Hindlimb muscle (tissue), 1 donor: ENCODE measurements around the gene GANC. TPM values are rescaled to one million over a fixed set of nuclear protein-coding genes. Genes with fewer than 3 reads are reported as not detected.
"Not testable (repeated sequence)": the region's sequence is repeated elsewhere in the genome, so short reads cannot be mapped to it uniquely, and the experiment has no call there.

ENCODE experiments used
- DNase-seq: peaks from one replicate; pipeline ENCODE4 v3.0.0-alpha.2; 2013
- polyA plus RNA-seq: library from polyadenylated mRNA; unstranded; fragments of 120-200 nt; gene quantifications from one replicate; pipeline ENCODE4 v1.2.1, GENCODE V29; 2013; ENCODE audit not compliant: insufficient read length

Gene GANC, protein sequence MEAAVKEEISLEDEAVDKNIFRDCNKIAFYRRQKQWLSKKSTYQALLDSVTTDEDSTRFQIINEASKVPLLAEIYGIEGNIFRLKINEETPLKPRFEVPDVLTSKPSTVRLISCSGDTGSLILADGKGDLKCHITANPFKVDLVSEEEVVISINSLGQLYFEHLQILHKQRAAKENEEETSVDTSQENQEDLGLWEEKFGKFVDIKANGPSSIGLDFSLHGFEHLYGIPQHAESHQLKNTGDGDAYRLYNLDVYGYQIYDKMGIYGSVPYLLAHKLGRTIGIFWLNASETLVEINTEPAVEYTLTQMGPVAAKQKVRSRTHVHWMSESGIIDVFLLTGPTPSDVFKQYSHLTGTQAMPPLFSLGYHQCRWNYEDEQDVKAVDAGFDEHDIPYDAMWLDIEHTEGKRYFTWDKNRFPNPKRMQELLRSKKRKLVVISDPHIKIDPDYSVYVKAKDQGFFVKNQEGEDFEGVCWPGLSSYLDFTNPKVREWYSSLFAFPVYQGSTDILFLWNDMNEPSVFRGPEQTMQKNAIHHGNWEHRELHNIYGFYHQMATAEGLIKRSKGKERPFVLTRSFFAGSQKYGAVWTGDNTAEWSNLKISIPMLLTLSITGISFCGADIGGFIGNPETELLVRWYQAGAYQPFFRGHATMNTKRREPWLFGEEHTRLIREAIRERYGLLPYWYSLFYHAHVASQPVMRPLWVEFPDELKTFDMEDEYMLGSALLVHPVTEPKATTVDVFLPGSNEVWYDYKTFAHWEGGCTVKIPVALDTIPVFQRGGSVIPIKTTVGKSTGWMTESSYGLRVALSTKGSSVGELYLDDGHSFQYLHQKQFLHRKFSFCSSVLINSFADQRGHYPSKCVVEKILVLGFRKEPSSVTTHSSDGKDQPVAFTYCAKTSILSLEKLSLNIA (N-terminal part only)
- 17.0 TPM for polyA plus RNA-seq

DNA sequence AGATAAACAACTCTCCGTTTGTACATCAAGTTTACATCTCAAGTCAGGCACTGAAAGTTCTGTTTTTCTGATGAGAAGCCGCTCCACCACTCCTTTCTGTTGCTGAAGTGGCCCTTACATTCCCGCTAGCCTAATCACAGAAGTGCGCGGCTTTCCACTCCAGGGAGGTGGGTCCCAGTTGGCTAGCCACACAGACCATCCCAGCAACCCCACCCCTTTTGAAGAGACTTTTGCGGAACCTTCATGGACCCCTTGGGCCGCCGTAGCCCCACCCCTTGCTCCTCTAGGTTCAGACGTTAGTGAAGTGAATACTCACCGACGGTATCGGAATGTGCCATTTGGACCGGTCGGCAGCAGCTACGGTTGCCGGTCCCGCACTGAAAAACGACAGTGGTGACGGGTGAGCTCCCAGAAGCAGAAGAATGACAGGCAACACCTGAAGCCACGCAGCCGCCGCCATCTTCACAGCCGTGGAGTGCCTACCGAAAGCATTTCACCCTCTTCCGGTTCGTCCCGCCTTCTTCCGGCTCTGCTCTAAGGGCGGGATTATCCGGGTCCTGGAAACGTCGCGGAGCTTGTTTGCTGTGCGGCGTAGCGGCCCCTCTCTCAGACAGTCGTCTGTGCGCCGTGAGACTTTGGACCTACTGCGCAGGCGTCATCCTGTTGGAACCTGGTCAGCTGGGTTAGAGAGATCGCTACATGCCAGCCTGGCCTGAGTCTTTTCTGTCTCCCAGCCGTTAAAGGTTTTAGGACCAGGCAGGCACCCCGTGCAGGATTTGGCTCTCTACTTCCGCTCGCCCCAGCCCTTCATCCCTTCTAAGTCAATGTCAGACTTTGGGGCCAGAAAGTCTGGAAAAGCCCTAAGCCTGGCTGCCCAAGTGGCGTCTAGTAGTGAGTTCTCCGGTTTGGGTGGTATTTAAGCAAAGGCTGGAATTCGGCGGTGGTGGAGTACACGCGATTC lies at the start of gene GANC, which contains the start of gene TMEM87A:
Gene GANC (plus strand): TSS at position 263 of the 961 bp plus-strand sequence. CDS start 1,281 bp downstream, outside the sequence.
Gene TMEM87A (minus strand): TSS at position 495 of the 961 bp plus-strand sequence. CDS start 35 bp downstream, at position 460.
- peak; percentile 99 for DNase-seq

DNA sequence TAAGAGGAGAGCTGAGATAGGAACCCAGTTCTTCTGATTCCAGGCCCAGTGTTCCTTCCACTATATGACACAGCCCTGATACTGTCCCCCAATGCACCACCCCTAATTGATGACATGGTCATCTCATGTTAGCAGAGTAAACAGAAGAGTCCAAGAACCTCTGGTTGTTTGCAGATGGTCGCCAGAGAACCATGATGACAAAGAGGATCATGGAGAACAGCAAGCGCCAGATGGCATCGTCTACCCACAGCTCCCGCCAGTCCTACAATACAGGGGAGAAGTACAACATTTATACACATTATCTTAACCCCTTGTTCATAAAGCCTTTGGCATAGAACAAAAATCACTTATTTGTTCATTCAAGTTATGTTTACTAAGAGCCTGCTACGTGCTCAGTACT lies 46.4 kb upstream of the GANC start:
- DNase-seq, result no peak

DNA sequence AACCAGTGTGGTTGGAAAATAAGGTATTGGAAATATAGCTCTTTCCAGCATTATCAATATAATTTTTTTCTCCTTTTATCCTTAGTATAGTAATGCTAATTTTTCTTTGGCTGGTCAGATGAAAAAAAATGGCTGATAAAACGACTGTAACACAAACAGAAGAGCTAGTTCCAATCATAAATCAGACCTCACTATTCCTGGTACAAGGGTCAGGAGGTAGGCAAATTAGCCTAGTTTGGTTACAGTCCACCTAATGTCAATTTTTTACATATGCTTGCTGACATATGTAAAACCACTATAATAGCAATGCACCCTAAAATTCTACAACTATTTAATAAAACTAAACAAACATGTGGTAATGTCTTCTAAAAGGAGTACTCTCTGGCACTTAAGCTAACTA lies 45.0 kb upstream of the GANC start:
- DNase-seq, result no peak

DNA sequence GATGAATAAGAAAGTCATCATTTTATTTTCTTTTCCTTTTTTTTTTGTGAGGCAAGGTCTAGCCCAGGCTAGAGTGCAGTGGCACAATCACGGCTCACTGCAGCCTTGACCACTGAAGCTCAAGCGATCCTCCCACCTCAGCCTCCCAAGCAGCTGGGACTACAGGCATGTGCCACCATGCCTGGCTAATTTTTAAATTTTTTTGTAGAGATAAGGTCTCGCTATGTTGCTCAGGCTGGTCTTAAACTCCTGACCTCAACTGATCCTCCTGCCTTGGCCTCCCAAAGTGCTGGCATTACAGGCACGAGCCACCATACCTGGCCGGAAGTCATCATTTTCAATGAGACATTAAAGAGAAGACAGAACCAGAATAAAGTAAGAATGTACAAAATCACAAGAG lies 44.0 kb upstream of the GANC start:
- DNase-seq, result not testable (repeated sequence)

DNA sequence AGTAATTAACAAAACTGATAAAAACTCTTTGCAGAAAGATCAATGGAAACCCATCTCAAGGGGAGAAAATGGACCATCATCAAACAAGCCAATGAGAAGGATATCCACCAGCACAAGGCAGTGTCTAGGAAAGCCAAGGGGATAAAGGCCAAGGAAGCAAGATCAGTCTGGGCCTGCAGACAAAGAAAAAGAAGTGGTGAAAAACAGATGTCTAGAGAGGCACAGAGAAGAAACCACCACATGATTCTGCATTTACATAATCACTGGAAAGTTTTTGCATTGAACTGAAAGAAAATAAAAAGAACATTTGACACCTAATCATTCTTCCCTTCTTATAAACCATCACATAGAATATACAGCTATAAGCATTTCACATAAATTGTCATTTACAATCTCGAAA lies 41.9 kb upstream of the GANC start:
- no peak for DNase-seq

DNA sequence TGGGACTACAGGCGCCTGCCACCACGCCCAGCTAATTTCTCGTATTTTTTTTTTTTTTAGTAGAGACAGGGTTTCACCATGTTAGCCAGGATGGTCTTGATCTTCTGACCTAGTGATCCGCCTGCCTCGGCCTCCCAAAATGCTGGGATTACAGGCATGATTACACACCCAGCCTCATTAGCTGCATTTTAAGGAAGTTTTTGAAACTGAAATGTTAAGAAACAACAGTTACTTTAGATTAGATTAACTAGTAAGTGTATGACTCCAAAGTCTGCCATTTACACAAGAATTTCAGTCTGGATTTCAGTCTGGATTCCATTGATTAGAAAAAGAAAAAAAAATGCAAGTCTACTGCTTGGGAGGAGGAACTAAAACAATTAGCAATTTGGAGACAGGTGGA lies 40.4 kb upstream of the GANC start:
- DNase-seq, result no peak

DNA sequence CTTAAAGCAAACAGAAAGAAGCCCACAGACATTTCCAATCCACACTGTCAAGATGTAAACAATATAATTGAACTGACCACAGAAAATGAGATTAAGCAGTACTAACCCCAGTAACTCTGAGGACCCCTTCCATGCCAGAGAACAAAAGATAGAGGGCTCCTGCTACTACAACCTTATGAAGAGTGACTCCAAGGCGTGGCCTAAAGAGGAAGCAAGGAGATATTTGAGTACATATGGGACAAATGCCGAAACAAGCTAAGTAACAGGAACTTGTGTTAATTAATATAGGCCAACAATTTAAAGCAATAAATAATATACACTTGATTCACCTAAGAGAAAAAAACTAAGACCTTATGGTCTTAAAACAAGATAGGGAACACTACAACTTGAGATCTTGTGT lies 39.9 kb upstream of the GANC start:
- no peak for DNase-seq

DNA sequence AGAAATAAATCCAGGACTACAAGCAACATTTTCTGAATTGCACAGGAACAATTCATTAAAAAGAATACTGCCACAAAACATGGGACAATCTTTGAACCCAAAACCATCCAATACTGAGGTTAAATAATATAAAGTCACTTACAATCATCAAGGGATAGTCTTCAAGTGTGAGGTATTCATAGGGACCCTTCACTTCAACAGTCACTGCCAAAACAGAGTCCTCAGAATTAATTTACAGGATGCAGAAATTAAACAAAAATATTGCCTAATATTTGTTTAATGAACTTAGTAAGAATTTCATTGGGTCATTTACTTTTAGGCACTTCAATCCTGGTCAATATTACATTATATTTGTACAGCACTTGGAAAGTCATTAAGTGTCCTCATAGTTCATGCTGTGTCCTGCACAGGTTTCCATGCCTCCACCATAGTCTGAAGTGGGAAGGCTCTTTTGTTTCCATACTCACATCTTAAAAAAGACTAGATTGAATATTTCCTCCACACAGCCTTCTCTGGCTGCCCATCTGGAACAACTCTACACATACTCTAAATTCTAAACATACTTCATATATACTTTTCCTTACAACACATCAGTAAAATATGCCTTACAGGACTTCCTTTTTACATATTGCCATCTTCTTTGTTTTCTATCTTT lies 33.3 kb upstream of the GANC start:
- no peak for DNase-seq

DNA sequence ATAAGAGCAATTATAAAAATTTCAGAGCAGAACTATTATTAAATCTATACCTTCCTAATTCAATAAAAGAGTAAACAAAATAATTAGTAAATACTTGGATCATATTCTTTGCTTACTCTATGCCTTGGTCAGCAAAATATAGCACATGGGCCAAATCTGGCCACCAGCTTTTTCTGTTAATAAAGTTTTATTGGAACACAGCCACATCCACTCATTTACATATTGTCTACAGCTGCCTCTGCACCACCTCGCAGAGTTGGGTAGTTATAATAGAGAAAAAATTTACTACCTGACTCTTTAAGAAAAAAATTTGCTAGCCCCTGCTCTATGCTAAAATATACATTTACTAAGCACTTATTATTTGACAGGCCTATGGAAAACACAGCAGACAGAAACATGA lies 32.2 kb upstream of the GANC start:
- DNase-seq, result no peak

DNA sequence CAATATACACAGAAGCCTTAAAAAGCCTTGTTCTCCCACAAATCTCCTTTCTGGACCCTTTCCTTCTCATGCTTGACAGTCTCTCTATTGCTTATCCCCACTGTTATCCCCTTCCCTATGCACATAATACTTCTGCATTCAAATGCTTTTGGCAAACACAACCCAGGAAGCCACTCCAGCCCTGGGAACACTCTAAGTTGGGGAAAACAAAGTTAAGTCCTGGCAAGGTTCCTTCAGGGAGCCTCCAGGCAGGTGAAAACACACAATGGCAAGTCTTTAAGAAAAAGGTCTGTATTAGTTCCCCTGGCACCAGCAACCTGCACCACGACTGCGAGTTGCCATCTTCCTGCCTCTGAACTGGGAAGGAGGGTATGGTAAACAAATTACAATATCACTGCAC lies 19.7 kb upstream of the GANC start:
- no peak for DNase-seq

DNA sequence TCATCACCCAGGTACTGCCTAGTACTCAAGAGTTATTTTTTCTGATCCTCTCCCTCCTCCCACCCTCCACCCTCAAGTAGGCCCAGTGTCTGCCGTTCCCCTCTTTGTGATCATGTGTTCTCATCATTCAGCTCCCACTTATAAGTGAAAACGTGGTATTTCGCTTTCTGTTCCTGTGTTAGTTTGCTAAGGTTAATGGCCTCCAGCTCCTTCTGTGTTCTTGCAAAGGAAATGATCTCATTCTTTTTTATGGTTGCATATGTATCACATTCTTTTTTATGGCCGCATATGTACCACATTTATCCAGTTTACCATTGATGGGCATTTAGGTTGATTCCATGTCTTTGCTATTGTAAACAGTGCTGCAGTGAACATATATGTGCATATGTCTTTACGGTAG lies 8.2 kb upstream of the GANC start:
- no peak for DNase-seq

DNA sequence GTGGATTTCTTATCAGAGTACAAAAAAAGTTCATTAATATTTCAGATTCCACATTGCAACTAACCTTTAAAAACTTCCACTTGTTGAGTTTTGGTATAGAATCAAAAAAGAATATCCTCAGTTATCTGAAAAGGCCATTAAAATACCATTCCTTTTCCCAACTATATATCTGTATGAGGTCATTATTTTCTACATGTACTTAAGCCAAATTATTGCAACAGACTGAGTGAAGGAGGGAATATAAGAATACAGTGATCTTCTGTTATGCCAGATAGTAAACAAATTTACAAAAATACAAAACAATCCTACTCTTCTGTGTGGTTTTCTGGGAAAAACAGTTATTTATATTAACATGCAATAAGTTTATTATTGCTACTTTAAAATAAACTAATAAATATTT lies 5.7 kb upstream of the GANC start:
- no peak for DNase-seq

DNA sequence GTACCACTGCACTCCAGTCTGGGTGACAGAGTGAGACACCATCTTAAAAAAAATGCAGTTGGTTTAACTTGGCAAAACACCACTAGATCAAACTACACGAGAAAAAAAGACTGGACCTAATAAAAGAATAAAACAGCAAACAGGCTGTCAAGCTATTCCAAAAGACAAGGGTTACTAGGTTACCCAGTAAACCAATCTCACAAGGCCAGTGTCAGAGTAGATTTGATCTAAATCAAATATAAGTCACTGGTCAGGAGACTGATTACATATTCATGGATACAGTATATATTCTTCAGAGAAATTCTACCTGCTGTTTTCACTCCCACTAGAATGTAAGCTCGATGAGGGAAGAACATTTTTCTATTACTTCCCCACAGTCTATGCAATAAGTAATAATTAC lies 2.5 kb upstream of the GANC start:
- DNase-seq, result no peak

DNA sequence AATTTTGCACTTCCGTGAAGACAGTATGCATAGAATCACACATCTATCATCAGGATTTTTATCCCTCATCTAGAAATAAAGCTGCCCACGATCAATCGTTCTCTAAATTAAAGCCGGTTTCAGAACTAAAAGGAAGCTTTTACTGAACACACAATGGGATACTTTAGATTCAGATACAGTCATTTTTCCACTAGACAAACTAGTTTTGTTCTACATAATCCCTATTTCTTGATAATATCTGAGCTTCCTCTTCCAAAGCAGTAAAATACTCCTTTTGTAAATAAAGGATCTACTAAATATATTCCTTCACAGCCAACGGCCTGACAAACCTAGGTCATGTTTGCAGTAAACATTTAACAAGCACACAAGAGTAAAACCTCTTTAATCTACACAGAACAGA lies 2.0 kb upstream of the GANC start:
- no peak for DNase-seq

DNA sequence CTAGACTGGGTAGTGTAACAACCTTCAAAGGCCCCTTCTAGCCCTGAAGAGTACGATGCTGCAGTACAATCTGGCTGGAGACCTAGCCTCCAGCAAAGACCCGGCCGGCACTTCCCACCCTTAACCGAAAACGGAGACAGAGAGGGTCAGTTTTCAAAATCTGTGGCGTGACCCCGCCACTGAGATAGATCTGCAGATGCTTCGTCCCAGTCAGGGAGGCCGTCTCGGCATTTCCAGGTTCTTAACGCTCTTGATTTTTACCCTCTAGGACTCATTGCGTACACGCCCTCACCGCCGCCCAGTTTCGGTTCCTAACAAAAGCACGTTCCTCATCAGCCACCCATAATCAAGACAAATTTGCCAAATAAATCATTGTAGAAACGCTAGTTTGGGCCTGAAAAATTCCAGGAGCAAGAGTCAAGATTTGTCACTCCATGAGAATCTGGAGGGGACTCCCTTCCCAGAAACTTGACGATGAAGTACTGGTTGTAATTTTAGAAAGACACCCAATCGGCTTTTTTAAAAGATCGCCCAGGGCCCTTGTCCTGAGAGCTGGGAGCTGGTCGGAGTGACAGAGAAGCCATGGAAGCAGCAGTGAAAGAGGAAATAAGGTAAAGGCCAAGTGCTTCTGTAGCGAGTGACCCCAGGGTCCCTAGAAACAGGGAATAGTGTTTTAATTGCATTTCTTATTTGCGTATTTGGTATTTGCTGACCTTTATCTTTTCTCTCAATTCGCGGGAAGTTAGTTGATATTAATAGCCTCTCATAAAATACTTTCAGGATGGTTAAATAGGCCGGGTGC lies 1.1 kb downstream of the GANC start:
- peak; percentile 57 for DNase-seq

DNA sequence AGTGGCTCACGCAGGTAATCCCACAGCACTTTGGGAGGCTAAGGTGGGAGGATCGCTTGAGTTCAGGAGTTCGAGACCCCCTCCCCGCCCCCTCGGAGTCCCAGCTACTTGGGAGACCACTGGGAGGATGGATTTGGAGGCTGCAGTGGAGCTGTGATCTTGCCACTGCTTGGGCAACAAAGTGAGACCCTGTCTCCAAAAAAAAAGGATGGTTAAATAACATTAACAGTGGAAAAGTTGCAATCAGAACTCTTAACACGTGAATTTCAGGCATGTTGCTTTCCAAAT lies 1.6 kb downstream of the GANC start:
- no peak for DNase-seq

DNA sequence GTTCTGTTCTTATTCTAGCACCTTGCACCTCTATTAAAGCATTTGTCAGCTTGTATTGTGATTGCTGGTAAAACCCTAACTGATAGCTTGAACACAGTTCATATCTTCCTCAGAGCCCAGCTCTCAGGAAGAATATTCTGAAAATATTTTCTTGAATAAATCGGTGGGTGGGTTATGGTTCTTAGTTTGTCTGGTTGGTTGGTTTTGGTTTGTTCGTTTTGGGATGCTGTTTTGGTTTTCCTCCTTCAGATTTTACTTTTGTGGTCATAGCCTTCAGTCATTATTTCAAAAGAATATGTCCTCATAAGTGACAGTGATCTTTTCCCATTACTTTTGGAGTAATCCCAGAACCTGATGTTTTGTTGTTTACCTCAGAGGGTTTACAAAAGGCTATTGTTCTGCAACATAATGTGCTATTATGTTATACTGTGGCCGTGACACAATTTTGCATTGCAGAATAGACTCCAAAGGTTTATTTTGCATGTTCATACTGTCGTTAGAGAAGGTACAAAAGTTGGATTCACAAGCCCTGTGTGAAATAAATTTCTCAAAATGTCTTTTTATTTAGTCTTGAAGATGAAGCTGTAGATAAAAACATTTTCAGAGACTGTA lies 2.9 kb downstream of the GANC start:
- DNase-seq, result no peak

DNA sequence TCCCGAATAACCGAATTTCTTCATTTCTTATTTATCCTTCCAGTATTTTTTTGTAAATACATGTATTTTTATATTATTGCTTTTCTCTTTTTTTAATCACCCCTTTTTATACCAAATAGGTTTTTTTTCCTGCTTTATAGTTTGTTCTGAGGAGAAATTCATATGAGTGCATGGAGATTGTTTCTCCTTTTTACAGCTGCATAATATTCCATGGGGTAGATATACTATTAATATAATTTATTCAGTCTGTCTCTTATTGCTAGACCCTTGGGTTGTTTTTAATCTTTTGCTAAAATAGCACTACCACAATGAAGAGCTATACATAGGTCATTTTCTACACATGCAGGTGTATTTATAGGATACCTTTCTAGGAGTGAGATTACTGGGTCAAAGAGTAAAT lies 3.8 kb downstream of the GANC start:
- DNase-seq, result no peak

DNA sequence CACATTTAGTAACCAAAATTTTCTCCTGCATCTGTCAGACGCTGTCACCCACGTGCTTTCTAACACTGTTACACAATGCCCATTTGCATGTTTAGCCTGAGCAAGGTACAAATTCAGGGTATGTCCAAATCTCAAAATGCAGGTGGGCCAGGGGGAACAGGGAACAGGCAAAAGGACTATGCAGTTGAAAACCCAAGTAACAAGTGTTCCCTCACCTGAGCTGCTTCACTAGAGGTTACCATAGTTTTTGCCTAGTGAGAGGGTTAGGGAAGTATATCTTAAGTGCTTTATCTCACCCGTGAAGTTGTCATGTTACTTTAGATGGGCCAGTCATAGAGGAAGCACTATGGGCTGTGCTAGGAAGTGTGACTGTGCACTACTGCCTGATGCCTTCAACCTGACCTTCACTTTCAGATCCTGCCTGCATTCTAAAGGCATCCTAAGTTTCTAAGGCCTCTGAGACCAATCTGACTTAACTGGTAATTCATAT lies 6.3 kb downstream of the GANC start:
- DNase-seq, result no peak

DNA sequence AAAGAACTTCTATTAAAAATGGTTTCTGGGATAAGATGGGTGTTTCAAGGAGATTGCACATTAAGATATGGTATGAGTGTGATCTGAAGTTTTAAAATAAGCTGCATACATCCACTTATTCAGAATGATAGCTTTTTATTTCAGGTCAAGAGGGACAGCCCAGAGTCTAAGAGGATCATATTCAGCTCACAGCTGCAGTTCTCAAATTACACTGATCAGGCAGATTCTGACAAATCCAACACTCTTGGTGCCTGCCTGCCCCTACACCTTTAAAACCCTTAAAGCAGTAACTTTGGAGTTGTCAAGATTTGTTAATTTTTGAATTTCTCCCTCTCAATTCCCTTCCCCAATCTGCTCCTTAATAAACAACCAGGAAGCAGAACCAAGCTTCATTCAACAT lies 9.3 kb downstream of the GANC start:
- no peak for DNase-seq

DNA sequence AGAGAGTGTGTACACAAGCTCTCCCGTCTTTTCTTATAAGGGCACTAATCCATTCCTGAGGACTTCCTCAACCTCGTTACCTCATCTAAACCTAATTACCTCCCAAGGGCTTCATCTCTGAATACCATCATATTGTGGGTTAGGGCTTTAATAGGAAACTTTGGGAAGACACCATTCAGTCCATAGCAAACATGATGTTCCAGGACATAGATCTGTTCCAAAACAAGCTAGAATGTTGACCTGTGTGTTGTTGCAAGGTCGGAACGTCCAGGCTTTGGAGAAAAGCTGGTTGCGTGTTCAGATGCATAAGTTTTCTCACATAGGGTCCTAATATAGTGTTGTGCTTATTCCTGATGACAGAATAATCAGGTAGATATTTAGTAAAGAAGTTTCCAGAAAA lies 9.9 kb downstream of the GANC start:
- DNase-seq, result no peak
